ENCODE measurements around the gene CALML6. TPM values are rescaled to one million over a fixed set of nuclear protein-coding genes. Genes with fewer than 3 reads are reported as not detected.

CALML6 gene
- polyA plus RNA-seq, 2 donors = 0.22 to 0.83 TPM

DNA sequence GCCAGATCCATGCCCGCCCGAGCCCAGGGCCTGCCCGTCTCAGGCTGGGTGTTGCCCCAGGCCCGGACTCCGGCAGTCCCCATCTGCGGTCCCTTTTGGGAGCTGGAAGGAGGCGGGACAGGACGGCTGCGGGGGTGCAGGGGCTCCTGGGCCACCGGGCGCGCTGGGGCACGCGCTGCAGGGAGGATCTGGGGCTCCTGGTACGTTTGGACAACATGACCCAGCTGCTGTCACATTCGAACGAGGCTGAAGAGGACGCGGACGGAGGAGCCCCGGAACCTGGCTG, 6.6 kb upstream of the CALML6 start:
- Histone ChIP-seq H3K4me1 (ENCODE audit: control insufficient read depth in 2 of 2, insufficient read depth in 2 of 2, low read length in 1 of 2) (peaks cover 6 to 11% of the 10 kb centered on the region in 2 donors), H3K9me3 (ENCODE audit: control insufficient read depth in 2 of 2, insufficient read depth in 1 of 2, low read depth in 1 of 2, low read length in 1 of 2) (no peaks in the 10 kb centered on the region), H3K4me3 (ENCODE audit: low read depth in 1 of 2, low read length in 2 of 2) (peak overlapping the region; percentile 62 to 64), H3K27me3 (ENCODE audit: control insufficient read depth in 1 of 2, insufficient read depth in 2 of 2, low read length in 2 of 2) (no peaks in the 10 kb centered on the region), H3K27ac (ENCODE audit: low read depth in 2 of 2, low read length in 1 of 2) (peak overlapping the region; percentile 81 to 90), H3K36me3 (ENCODE audit: control insufficient read depth in 2 of 2, insufficient read depth in 2 of 2, low read length in 1 of 2) (no peaks in the 10 kb centered on the region)
- WGBS, 2 donors = 5 to 10% methylated on average over 20 to 21 of the region's 21 CpGs

DNA sequence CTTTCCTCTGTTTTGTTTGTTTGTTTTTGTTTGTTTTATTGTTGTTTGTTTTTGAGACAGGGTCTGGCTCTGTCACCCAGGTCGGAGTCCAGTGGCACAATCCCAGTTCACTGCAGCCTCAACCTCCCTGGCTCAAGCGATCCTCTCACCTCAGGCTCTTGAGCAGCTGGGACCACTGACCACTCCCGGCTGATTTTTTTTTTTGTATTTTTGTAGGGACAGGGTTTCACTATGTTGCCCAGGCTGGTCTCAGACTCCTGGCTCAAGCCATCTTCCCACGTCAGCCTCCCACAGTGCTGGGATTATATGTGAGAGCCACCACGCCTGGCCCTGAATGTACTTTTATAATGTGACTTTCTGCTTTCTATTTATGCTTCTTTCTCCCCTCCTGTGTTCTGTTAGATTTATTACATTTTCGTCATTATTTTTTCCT, 5.0 kb upstream of the CALML6 start:
- no peak overlapping the region for H3K4me3 ChIP-seq (ENCODE audit: low read depth in 1 of 2, low read length in 2 of 2)
- peaks cover 6 to 16% of the 10 kb centered on the region in 2 donors for H3K4me1 ChIP-seq (ENCODE audit: control insufficient read depth in 2 of 2, insufficient read depth in 2 of 2, low read length in 1 of 2)
- H3K27ac ChIP-seq (ENCODE audit: low read depth in 2 of 2, low read length in 1 of 2) = peak overlapping the region in 1 of 2 donors; percentile 58
- no peaks in the 10 kb centered on the region for H3K9me3 ChIP-seq (ENCODE audit: control insufficient read depth in 2 of 2, insufficient read depth in 1 of 2, low read depth in 1 of 2, low read length in 1 of 2)
- no peaks in the 10 kb centered on the region for H3K36me3 ChIP-seq (ENCODE audit: control insufficient read depth in 2 of 2, insufficient read depth in 2 of 2, low read length in 1 of 2)
- H3K27me3 ChIP-seq (ENCODE audit: control insufficient read depth in 1 of 2, insufficient read depth in 2 of 2, low read length in 2 of 2) = no peaks in the 10 kb centered on the region
- WGBS, 2 donors = 87 to 91% methylated on average over 6 of the region's 6 CpGs

GRCh38 chr1:1910651-1911331, 4.3 kb upstream of the CALML6 start:
- peaks cover 6 to 16% of the 10 kb centered on the region in 2 donors for H3K4me1 ChIP-seq (ENCODE audit: control insufficient read depth in 2 of 2, insufficient read depth in 2 of 2, low read length in 1 of 2)
- H3K27me3 ChIP-seq (ENCODE audit: control insufficient read depth in 1 of 2, insufficient read depth in 2 of 2, low read length in 2 of 2) = no peaks in the 10 kb centered on the region
- no peak overlapping the region for H3K27ac ChIP-seq (ENCODE audit: low read depth in 2 of 2, low read length in 1 of 2)
- H3K9me3 ChIP-seq (ENCODE audit: control insufficient read depth in 2 of 2, insufficient read depth in 1 of 2, low read depth in 1 of 2, low read length in 1 of 2) = no peaks in the 10 kb centered on the region
- H3K36me3 ChIP-seq (ENCODE audit: control insufficient read depth in 2 of 2, insufficient read depth in 2 of 2, low read length in 1 of 2) = no peaks in the 10 kb centered on the region
- H3K4me3 ChIP-seq (ENCODE audit: low read depth in 1 of 2, low read length in 2 of 2) = no peak overlapping the region
- 93% methylated on average over 18 to 22 of the region's 22 CpGs for WGBS, 2 donors

GRCh38 chr1:1911350-1912041, 3.6 kb upstream of the CALML6 start:
- 85 to 90% methylated on average over 13 of the region's 13 CpGs for WGBS, 2 donors
- H3K4me1 ChIP-seq (ENCODE audit: control insufficient read depth in 2 of 2, insufficient read depth in 2 of 2, low read length in 1 of 2) = peaks cover 6 to 18% of the 10 kb centered on the region in 2 donors
- no peaks in the 10 kb centered on the region for H3K9me3 ChIP-seq (ENCODE audit: control insufficient read depth in 2 of 2, insufficient read depth in 1 of 2, low read depth in 1 of 2, low read length in 1 of 2)
- H3K36me3 ChIP-seq (ENCODE audit: control insufficient read depth in 2 of 2, insufficient read depth in 2 of 2, low read length in 1 of 2) = no peaks in the 10 kb centered on the region
- H3K4me3 ChIP-seq (ENCODE audit: low read depth in 1 of 2, low read length in 2 of 2) = no peak overlapping the region
- no peak overlapping the region for H3K27ac ChIP-seq (ENCODE audit: low read depth in 2 of 2, low read length in 1 of 2)
- H3K27me3 ChIP-seq (ENCODE audit: control insufficient read depth in 1 of 2, insufficient read depth in 2 of 2, low read length in 2 of 2) = no peaks in the 10 kb centered on the region

DNA sequence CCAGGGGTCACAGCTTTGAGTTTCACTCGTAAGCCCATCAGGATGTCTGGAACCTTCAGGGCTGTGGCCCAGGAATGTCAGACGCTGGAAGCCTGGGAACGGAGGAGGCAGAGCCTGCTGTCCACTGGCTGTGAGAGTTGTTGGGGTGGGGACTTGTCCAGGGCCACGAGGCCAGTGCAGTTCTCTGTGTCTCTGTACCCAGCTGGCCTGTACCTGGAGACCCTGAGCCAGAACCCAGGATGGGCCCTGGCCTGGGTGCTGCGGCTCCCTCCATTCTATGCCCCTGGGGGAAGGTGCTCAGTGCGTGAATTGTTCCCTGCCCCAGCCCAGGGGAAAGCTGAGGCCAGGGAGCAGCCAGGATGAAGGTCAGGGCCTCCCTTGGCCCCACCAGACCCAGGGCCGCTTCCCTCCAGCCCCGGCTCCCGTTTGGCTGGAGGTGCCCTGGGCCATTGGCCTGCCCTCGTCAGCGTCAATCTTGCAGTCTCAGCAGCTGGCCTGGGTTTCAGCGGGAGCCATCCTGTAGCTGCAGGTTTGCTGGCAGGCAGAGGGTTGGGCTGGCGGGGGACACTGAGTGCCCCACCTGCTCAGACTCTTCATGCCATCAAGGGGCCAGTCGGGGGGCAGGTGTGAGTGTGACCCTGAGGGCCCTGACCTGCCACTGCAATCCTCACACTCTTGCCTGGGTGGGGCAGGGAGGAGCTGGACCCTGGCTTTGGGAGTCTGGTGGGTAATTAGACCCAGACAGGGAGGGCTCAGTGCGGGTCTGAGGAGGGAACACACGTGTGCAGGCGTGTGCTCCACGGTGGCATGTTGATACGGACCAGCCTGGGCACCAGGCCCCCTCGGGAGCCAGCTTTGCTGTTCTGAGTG, 724 bp upstream of the CALML6 start:
- Histone ChIP-seq H3K4me3 (ENCODE audit: low read depth in 1 of 2, low read length in 2 of 2) (no peak overlapping the region), H3K9me3 (ENCODE audit: control insufficient read depth in 2 of 2, insufficient read depth in 1 of 2, low read depth in 1 of 2, low read length in 1 of 2) (no peaks in the 10 kb centered on the region), H3K36me3 (ENCODE audit: control insufficient read depth in 2 of 2, insufficient read depth in 2 of 2, low read length in 1 of 2) (no peaks in the 10 kb centered on the region), H3K27me3 (ENCODE audit: control insufficient read depth in 1 of 2, insufficient read depth in 2 of 2, low read length in 2 of 2) (no peaks in the 10 kb centered on the region), H3K27ac (ENCODE audit: low read depth in 2 of 2, low read length in 1 of 2) (no peak overlapping the region), H3K4me1 (ENCODE audit: control insufficient read depth in 2 of 2, insufficient read depth in 2 of 2, low read length in 1 of 2) (peaks cover 0 to 23% of the 10 kb centered on the region in 2 donors)
- WGBS, 2 donors = 40 to 45% methylated on average over 18 to 20 of the region's 20 CpGs

DNA sequence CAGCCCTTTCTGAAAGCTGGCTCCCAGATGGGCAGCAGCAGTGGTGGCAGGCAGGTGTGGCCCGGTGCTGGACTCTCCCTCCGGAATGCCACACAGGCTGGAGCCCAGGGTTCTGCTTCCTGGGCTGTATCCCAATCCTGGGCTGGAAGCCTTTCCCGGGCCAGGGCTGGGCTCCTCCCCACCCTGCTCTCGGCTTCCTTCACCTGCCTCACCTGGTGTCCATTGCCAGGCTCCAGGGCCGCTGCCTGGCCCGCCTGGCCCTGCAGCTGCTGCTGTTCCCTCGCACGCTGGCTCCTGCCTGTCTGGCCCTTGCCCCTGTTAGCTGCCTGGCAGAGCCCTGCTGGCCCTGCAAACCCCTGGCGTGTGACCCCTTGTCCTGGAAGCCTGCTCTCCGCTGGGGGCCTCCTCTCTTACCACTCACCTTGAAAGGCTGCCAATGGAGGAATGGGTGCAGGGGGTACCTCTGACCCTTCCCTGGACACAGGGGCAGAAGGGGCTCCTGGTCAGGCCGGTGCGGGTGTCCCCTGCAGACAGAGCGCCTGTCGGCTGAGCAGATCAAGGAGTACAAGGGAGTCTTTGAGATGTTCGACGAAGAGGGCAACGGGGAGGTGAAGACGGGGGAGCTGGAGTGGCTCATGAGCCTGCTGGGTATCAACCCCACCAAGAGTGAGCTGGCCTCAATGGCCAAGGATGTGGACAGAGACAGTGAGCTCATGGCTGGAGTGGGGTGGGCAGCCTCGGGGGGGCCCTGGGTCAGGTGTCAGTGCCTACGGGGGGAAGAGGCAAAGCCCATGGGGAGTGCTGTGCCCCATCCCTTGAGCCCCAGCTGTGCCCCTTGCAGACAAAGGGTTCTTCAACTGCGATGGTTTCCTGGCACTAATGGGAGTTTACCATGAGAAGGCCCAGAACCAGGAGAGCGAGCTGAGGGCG, 1.1 kb downstream of the CALML6 start:
- Histone ChIP-seq H3K27ac (ENCODE audit: low read depth in 2 of 2, low read length in 1 of 2) (no peak overlapping the region), H3K27me3 (ENCODE audit: control insufficient read depth in 1 of 2, insufficient read depth in 2 of 2, low read length in 2 of 2) (no peaks in the 10 kb centered on the region), H3K36me3 (ENCODE audit: control insufficient read depth in 2 of 2, insufficient read depth in 2 of 2, low read length in 1 of 2) (no peaks in the 10 kb centered on the region), H3K4me1 (ENCODE audit: control insufficient read depth in 2 of 2, insufficient read depth in 2 of 2, low read length in 1 of 2) (peaks cover 0 to 21% of the 10 kb centered on the region in 2 donors), H3K9me3 (ENCODE audit: control insufficient read depth in 2 of 2, insufficient read depth in 1 of 2, low read depth in 1 of 2, low read length in 1 of 2) (no peaks in the 10 kb centered on the region), H3K4me3 (ENCODE audit: low read depth in 1 of 2, low read length in 2 of 2) (no peak overlapping the region)
- 70 to 73% methylated on average over 23 of the region's 23 CpGs for WGBS, 2 donors

DNA sequence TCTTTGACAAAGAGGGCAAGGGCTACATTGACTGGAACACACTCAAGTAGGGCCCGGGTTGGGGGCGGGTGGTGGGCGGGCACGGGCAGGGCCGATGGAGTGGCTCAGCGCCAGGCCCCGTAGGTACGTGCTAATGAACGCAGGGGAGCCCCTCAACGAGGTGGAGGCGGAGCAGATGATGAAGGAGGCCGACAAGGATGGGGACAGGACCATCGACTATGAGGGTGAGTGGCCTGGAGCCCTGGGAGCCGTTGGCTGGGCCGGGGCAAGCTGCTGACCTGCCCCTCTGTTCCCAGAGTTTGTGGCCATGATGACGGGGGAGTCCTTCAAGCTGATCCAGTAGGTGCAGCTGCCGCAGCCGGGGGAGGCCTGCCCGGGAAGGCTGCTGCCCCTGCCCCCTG, 1.8 kb downstream of the CALML6 start:
- H3K4me1 ChIP-seq (ENCODE audit: control insufficient read depth in 2 of 2, insufficient read depth in 2 of 2, low read length in 1 of 2) = peaks cover 0 to 21% of the 10 kb centered on the region in 2 donors
- no peak overlapping the region for H3K4me3 ChIP-seq (ENCODE audit: low read depth in 1 of 2, low read length in 2 of 2)
- H3K27me3 ChIP-seq (ENCODE audit: control insufficient read depth in 1 of 2, insufficient read depth in 2 of 2, low read length in 2 of 2) = no peaks in the 10 kb centered on the region
- no peak overlapping the region for H3K27ac ChIP-seq (ENCODE audit: low read depth in 2 of 2, low read length in 1 of 2)
- 75 to 76% methylated on average over 19 of the region's 19 CpGs for WGBS, 2 donors
- no peaks in the 10 kb centered on the region for H3K9me3 ChIP-seq (ENCODE audit: control insufficient read depth in 2 of 2, insufficient read depth in 1 of 2, low read depth in 1 of 2, low read length in 1 of 2)
- no peaks in the 10 kb centered on the region for H3K36me3 ChIP-seq (ENCODE audit: control insufficient read depth in 2 of 2, insufficient read depth in 2 of 2, low read length in 1 of 2)

GRCh38 chr1:1917304-1917976, 2.4 kb downstream of the CALML6 start:
- Histone ChIP-seq H3K27ac (ENCODE audit: low read depth in 2 of 2, low read length in 1 of 2) (no peak overlapping the region), H3K9me3 (ENCODE audit: control insufficient read depth in 2 of 2, insufficient read depth in 1 of 2, low read depth in 1 of 2, low read length in 1 of 2) (no peaks in the 10 kb centered on the region), H3K36me3 (ENCODE audit: control insufficient read depth in 2 of 2, insufficient read depth in 2 of 2, low read length in 1 of 2) (no peaks in the 10 kb centered on the region), H3K27me3 (ENCODE audit: control insufficient read depth in 1 of 2, insufficient read depth in 2 of 2, low read length in 2 of 2) (no peaks in the 10 kb centered on the region), H3K4me1 (ENCODE audit: control insufficient read depth in 2 of 2, insufficient read depth in 2 of 2, low read length in 1 of 2) (peaks cover 0 to 21% of the 10 kb centered on the region in 2 donors), H3K4me3 (ENCODE audit: low read depth in 1 of 2, low read length in 2 of 2) (no peak overlapping the region)
- WGBS, 2 donors = 81 to 90% methylated on average over 14 of the region's 14 CpGs
